ENCODE data around the gene APOL4. TPM values are rescaled to one million over a fixed set of nuclear protein-coding genes. Genes with fewer than 3 reads are reported as not detected.

The APOL4 gene
- total RNA-seq, 1 experiment from 2014 or later = 0.31 TPM

DNA sequence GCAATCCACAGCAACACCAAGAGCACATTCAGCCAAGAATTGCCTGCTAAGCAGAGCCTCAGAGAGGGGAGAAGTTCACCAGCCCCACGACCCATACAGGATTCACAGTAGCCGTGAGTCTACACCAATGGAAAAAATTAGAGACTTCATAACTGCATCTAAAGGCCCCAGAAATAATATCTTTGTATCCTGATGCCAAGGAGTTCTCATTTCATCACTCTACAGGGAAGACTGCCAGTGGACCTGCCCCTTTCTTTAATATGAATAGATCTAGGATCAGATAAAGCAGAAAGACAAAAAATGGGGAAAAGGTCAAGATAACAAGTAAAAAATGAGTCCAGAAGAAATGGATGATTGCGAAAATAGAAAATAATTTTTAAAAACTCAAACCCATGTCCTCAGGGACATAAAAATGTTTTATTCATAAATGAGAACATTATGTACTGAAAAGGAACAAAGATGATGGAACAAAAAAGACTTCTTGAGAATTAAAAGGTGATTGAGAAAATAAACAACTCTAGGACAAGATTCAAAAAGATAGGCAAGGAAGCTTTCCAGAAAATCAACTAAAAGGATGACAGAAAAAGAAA is 50.5 kb downstream of the APOL4 start (continued):
- TF ChIP-seq, protein P1, sequence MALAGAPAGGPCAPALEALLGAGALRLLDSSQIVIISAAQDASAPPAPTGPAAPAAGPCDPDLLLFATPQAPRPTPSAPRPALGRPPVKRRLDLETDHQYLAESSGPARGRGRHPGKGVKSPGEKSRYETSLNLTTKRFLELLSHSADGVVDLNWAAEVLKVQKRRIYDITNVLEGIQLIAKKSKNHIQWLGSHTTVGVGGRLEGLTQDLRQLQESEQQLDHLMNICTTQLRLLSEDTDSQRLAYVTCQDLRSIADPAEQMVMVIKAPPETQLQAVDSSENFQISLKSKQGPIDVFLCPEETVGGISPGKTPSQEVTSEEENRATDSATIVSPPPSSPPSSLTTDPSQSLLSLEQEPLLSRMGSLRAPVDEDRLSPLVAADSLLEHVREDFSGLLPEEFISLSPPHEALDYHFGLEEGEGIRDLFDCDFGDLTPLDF (CRISPR knock-in tag; IDR thresholded peaks at IDR 0.05) = no peak
- TF ChIP-seq ZNF232 (CRISPR knock-in tag; IDR thresholded peaks at IDR 0.05) = no peak

DNA sequence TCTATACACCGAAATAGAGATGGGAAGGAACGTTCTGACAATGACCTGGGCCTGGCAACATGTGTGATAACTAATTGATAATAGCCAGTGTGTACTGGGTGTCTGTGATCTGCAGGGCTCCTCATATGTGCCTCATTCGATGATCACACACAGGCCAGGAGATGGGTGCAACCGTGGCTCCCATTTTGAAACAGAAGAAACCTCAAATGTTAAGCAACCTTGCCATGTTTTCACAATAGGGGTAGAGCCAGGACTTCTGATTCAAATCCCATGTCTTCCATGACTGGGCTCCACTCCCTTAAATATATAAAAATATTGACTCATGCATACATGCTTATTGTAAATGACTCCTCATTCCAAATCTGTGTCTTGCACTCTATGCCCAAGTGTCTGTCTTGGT is 52.2 kb downstream of the APOL4 start:
- no peak for DNase-seq (ENCODE audit: low spot score)
- ChIA-PET CTCF (no interaction called here), POLR2A (no interaction called here)
- no peaks in the 10 kb centered on the region; the same call in 1 of the 2 replicates for H3K27me3 Mint-ChIP-seq (ENCODE audit: low read depth)
- no peak for ATAC-seq
- TF ChIP-seq ZNF317 (CRISPR knock-in tag; IDR thresholded peaks at IDR 0.05; ENCODE audit: borderline replicate concordance, low read depth) (no peak), IRF2 (CRISPR knock-in tag; IDR thresholded peaks at IDR 0.05; ENCODE audit: borderline replicate concordance, low read depth) (no peak), GABPB1 (CRISPR knock-in tag; IDR thresholded peaks at IDR 0.05) (no peak), OVOL2 (CRISPR knock-in tag; IDR thresholded peaks at IDR 0.05; ENCODE audit: borderline replicate concordance) (no peak), NFYB (CRISPR knock-in tag; conservative IDR thresholded peaks at IDR 0.05; ENCODE audit: low read depth) (no peak), ZNF232 (CRISPR knock-in tag; IDR thresholded peaks at IDR 0.05) (no peak), JAZF1 (CRISPR knock-in tag; IDR thresholded peaks at IDR 0.05) (no peak), SMAD4 (CRISPR knock-in tag; IDR thresholded peaks at IDR 0.05) (no peak), TEAD1 (CRISPR knock-in tag; IDR thresholded peaks at IDR 0.05) (no peak), GTF2I (CRISPR knock-in tag; conservative IDR thresholded peaks at IDR 0.05) (no peak), TEAD4 (CRISPR knock-in tag; IDR thresholded peaks at IDR 0.05) (no peak)
- TF ChIP-seq, protein P2, sequence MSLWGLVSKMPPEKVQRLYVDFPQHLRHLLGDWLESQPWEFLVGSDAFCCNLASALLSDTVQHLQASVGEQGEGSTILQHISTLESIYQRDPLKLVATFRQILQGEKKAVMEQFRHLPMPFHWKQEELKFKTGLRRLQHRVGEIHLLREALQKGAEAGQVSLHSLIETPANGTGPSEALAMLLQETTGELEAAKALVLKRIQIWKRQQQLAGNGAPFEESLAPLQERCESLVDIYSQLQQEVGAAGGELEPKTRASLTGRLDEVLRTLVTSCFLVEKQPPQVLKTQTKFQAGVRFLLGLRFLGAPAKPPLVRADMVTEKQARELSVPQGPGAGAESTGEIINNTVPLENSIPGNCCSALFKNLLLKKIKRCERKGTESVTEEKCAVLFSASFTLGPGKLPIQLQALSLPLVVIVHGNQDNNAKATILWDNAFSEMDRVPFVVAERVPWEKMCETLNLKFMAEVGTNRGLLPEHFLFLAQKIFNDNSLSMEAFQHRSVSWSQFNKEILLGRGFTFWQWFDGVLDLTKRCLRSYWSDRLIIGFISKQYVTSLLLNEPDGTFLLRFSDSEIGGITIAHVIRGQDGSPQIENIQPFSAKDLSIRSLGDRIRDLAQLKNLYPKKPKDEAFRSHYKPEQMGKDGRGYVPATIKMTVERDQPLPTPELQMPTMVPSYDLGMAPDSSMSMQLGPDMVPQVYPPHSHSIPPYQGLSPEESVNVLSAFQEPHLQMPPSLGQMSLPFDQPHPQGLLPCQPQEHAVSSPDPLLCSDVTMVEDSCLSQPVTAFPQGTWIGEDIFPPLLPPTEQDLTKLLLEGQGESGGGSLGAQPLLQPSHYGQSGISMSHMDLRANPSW (CRISPR knock-in tag; conservative IDR thresholded peaks at IDR 0.05; ENCODE audit: low read depth) = no peak
- TF ChIP-seq, protein P3, sequence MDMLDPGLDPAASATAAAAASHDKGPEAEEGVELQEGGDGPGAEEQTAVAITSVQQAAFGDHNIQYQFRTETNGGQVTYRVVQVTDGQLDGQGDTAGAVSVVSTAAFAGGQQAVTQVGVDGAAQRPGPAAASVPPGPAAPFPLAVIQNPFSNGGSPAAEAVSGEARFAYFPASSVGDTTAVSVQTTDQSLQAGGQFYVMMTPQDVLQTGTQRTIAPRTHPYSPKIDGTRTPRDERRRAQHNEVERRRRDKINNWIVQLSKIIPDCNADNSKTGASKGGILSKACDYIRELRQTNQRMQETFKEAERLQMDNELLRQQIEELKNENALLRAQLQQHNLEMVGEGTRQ (CRISPR knock-in tag; IDR thresholded peaks at IDR 0.05) = no peak
- TF ChIP-seq, protein P4, sequence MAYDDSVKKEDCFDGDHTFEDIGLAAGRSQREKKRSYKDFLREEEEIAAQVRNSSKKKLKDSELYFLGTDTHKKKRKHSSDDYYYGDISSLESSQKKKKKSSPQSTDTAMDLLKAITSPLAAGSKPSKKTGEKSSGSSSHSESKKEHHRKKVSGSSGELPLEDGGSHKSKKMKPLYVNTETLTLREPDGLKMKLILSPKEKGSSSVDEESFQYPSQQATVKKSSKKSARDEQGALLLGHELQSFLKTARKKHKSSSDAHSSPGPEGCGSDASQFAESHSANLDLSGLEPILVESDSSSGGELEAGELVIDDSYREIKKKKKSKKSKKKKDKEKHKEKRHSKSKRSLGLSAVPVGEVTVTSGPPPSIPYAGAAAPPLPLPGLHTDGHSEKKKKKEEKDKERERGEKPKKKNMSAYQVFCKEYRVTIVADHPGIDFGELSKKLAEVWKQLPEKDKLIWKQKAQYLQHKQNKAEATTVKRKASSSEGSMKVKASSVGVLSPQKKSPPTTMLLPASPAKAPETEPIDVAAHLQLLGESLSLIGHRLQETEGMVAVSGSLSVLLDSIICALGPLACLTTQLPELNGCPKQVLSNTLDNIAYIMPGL (CRISPR knock-in tag; IDR thresholded peaks at IDR 0.05) = no peak
- TF ChIP-seq, protein P5, sequence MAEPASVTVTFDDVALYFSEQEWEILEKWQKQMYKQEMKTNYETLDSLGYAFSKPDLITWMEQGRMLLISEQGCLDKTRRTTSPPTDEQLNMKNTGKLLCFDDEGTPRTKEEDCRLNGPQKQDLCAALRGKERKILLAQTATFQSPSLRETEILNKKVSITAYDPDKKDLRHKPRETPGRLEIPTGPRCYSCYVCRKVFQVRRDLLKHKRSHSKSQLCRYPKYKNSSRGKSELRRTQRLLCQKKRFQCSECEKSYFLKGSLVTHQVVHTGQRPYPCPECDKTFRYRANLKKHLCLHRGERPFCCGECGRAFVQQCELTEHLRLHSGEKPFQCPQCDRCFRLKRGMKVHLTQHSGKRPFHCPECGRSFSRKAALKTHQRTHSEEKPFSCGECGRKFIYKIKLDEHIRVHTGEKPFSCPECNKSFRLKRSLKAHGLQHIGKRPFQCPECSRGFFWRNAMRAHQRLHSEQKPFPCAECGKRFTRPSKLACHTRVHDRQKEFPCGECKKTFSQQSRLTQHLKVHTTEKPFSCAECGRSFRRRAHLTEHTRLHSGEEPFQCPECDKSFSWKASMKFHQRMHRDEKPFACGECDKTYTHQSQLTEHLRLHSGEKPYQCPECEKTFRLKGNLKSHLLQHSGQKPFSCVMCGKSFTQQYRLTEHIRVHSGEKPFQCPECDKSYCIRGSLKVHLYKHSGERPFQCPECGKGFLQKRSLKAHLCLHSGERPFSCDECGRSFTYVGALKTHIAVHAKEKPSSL (CRISPR knock-in tag; conservative IDR thresholded peaks at IDR 0.05) = no peak
- no peak overlapping the region for H3K4me3 Mint-ChIP-seq
- H3K36me3 Mint-ChIP-seq = no peaks in the 10 kb centered on the region
- H3K4me1 Mint-ChIP-seq = peaks cover 9% of the 10 kb centered on the region
- H3K9me3 Mint-ChIP-seq = peaks cover 9% of the 10 kb centered on the region
- H3K27ac Mint-ChIP-seq = no peak overlapping the region

All from WTC11 (cell line).